GM23248 (cell line): ENCODE data around the gene HEMK1.

Experiments
- EZH2 ChIP-seq: fragments of 200-600 bp; sonication (generic); IDR thresholded peaks from 2 replicates; pipeline ENCODE4 v1.6.1; 2018; ENCODE audit warnings: antibody characterized with exemption, mild to moderate bottlenecking; ENCODE audit not compliant: insufficient read depth, poor library complexity, severe bottlenecking
- EZH2phosphoT487 ChIP-seq: fragments of 200-600 bp; sonication (generic); IDR thresholded peaks from 2 replicates; pipeline ENCODE4 v1.6.1; 2018; ENCODE audit warnings: antibody characterized with exemption, moderate library complexity, mild to moderate bottlenecking, low read depth; ENCODE audit not compliant: insufficient read depth

DNA sequence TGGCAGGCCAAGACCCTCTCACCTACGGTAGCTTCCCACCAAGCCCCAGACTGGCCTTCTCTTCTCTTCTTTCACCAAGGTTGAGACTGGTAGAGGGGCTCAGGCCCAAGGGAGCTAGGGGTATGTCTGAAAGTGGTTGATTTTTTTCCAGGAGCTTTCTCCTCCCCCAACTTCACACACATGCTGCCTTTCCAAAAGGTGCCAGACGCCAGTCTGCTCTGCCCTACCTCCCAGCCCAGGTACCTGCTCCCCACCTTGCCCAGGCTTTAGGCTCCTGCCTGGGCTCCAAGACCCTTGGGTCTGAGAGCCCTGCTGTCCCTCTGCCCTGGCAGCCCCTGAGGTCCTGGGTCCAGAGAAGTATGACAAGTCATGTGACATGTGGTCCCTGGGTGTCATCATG, 76.1 kb downstream of the HEMK1 start:
- no peak for TF ChIP-seq EZH2
- TF ChIP-seq EZH2phosphoT487: no peak
